Kidney (tissue), 14 donors: ENCODE measurements around the gene CNTNAP1. TPM values are rescaled to one million over a fixed set of nuclear protein-coding genes. Genes with fewer than 3 reads are reported as not detected.

Experiments used
- DNase-seq, 5 donors: peaks; one replicate each; pipeline ENCODE4 v3.0.0-alpha.2; 2013 to 2020
- FAIRE-seq: peaks from 2 replicates; lab custom pipeline; 2012; peaks lifted over from hg19 to GRCh38; lab: Jason Lieb, UNC
- H3K27ac ChIP-seq, 2 donors: one replicate each; pipeline ENCODE4 v1.7.0; 2013; ENCODE audit warnings: low read depth in 2 of 2, low read length in 2 of 2, inconsistent platforms in 1 of 2
- H3K27me3 ChIP-seq: one replicate; pipeline ENCODE4 v1.7.1; 2013; ENCODE audit warnings: low read length, inconsistent platforms; ENCODE audit not compliant: control insufficient read depth, insufficient read depth
- H3K36me3 ChIP-seq, 3 donors: one replicate each; pipeline versions ENCODE4 v1.7.0 to v1.7.1; 2013; ENCODE audit warnings: low read length in 3 of 3, control low read depth in 1 of 3, inconsistent platforms in 1 of 3; ENCODE audit not compliant: insufficient read depth in 3 of 3, control insufficient read depth in 2 of 3
- H3K4me1 ChIP-seq, 3 donors: one replicate each; pipeline versions ENCODE4 v1.7.0 to v1.7.1; 2013; ENCODE audit warnings: low read length in 3 of 3, inconsistent platforms in 1 of 3, low read depth in 1 of 3; ENCODE audit not compliant: control insufficient read depth in 2 of 3, insufficient read depth in 2 of 3
- H3K4me3 ChIP-seq, 3 donors: one replicate each; pipeline versions ENCODE4 v1.7.0 to v1.8.1; 2013; ENCODE audit warnings: low read length in 3 of 3, control low read depth in 1 of 3, inconsistent platforms in 1 of 3
- H3K9ac ChIP-seq, 3 donors: one replicate each; pipeline versions ENCODE4 v1.7.0 to v1.7.1; 2013; ENCODE audit warnings: low read length in 3 of 3, control low read depth in 1 of 3, inconsistent platforms in 1 of 3
- H3K9me3 ChIP-seq, 3 donors: one replicate each; pipeline versions ENCODE4 v1.7.0 to v1.7.1; 2013; ENCODE audit warnings: low read length in 3 of 3, control low read depth in 1 of 3, inconsistent platforms in 1 of 3; ENCODE audit not compliant: control insufficient read depth in 2 of 3, insufficient read depth in 1 of 3
- CTCF ChIP-seq: IDR thresholded peaks from 3 replicates; pipeline ENCODE4 v1.5.1; 2012; ENCODE audit warnings: mild to moderate bottlenecking, moderate library complexity, borderline replicate concordance; ENCODE audit not compliant: insufficient read depth; ENCODE audit errors: extremely low read depth
- intact Hi-C: fragments of 100-400 bp; cut with DNase I; formaldehyde crosslinking; loops from one replicate; pipeline ENCODE4 v1.11.1; 2022
- polyA plus RNA-seq: library from polyadenylated mRNA; stranded (reverse); fragments of 350-450 nt; fragmentation: Illumina TruSeq; extraction: RNeasy Lipid Tissue Mini Kit (QIAGEN cat#74804); gene quantifications from one replicate; pipeline ENCODE4 v1.2.3, GENCODE V29; 2014; ENCODE audit warnings: low read depth, low replicate concordance; ENCODE audit not compliant: insufficient read depth
- total RNA-seq: library from RNA; stranded (reverse); fragmentation: NEBNext Ultra II Directional; extraction: Animal tissue kit (Norgen Biotek cat#: 25700); gene quantifications from one replicate; pipeline ENCODE4 v1.2.1, GENCODE V29; 2021
- donor health status: control.
- donor health status: control.
- donor health status: control.
- donor health status: control.
- donor health status: control.
- donor health status: DM: yes; HTN: yes; CAD: no.
- donor health status: Normal renal cell carcinoma (clear cell type).

Gene CNTNAP1
- total and polyA plus RNA-seq, 2 donors from 2014 or later: 1.4 to 9.1 TPM

- intact Hi-C loops: no loop called here
- Histone ChIP-seq H3K27ac (no peak overlapping the region), H3K36me3 (no peaks in the 10 kb centered on the region), H3K9me3 (no peaks in the 10 kb centered on the region), H3K4me3 (no peak overlapping the region), H3K4me1 (no peaks in the 10 kb centered on the region), H3K27me3 (no peaks in the 10 kb centered on the region), H3K9ac (no peak overlapping the region)
- no peak for FAIRE-seq
- no peak for DNase-seq
- TF ChIP-seq CTCF: no peak
Observed at GRCh38 chr17:42640121-42640520, 42.2 kb upstream of the CNTNAP1 start.

GRCh38 chr17:42642336-42642735 lies 40.0 kb upstream of the CNTNAP1 start:
- FAIRE-seq (no peak), DNase-seq (peak in 1 of 5 donors; percentile 25)
- Histone ChIP-seq H3K9ac (no peak overlapping the region), H3K4me1 (no peaks in the 10 kb centered on the region), H3K27me3 (no peaks in the 10 kb centered on the region), H3K9me3 (no peaks in the 10 kb centered on the region), H3K36me3 (no peaks in the 10 kb centered on the region), H3K27ac (no peak overlapping the region), H3K4me3 (no peak overlapping the region)
- no peak for TF ChIP-seq CTCF
- intact Hi-C loops: no loop called here

- H3K27me3 ChIP-seq: no peaks in the 10 kb centered on the region
- FAIRE-seq: no peak
- DNase-seq: no peak
- intact Hi-C loops: no loop called here
- H3K9me3 ChIP-seq: no peaks in the 10 kb centered on the region
- H3K4me1 ChIP-seq: no peaks in the 10 kb centered on the region
- no peaks in the 10 kb centered on the region for H3K36me3 ChIP-seq
- no peak for TF ChIP-seq CTCF
- no peak overlapping the region for H3K9ac ChIP-seq
- H3K4me3 ChIP-seq: no peak overlapping the region
- no peak overlapping the region for H3K27ac ChIP-seq
Observed at GRCh38 chr17:42647778-42648177, 34.6 kb upstream of the CNTNAP1 start.

GRCh38 chr17:42651392-42651791 lies 30.9 kb upstream of the CNTNAP1 start:
- no peak for TF ChIP-seq CTCF
- no peaks in the 10 kb centered on the region for H3K36me3 ChIP-seq
- DNase-seq (no peak), FAIRE-seq (no peak)
- H3K9me3 ChIP-seq: no peaks in the 10 kb centered on the region
- peaks cover 0 to 4% (median 2%) of the 10 kb centered on the region in 3 donors for H3K4me1 ChIP-seq
- H3K27ac ChIP-seq: no peak overlapping the region
- intact Hi-C loops: no loop called here
- H3K4me3 ChIP-seq: no peak overlapping the region
- H3K9ac ChIP-seq: no peak overlapping the region
- no peaks in the 10 kb centered on the region for H3K27me3 ChIP-seq
